GM19324 (cell line): ENCODE measurements around the gene TFAP2D.

ENCODE experiments used
- ATAC-seq: cut with Tn5 transposase; IDR thresholded peaks from one replicate; pipeline ENCODE4 v1.9.1; 2021; ENCODE audit warnings: mild to moderate bottlenecking, moderate library complexity; ENCODE audit not compliant: unreplicated experiment, low FRiP score

Gene TFAP2D

GRCh38 chr6:50718566-50718965, 5.2 kb downstream of the TFAP2D start:
- ATAC-seq: no peak

- ATAC-seq: no peak
Observed at GRCh38 chr6:50720623-50721022, 7.3 kb downstream of the TFAP2D start.

DNA sequence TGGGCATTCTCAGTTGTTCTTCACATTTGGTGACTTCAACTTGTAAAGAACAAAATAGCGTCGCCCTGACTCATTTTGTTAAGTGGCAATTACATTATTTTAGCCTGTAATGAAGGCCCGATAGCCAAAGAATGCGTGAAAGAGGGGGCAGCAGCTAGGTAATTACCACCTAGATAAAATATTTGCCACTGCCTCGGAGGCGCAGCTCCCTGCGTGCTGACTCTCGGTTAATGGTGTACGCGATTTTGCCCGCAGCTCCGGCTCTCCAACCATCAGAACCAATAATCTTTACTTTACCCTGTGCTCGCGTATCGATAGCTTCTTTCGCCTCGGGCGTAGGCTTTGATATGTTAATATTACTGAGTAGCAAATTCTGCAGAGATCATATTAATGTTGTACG, 8.7 kb downstream of the TFAP2D start:
- ATAC-seq: no peak

- no peak for ATAC-seq
Observed at GRCh38 chr6:50722829-50723554, 9.7 kb downstream of the TFAP2D start.

DNA sequence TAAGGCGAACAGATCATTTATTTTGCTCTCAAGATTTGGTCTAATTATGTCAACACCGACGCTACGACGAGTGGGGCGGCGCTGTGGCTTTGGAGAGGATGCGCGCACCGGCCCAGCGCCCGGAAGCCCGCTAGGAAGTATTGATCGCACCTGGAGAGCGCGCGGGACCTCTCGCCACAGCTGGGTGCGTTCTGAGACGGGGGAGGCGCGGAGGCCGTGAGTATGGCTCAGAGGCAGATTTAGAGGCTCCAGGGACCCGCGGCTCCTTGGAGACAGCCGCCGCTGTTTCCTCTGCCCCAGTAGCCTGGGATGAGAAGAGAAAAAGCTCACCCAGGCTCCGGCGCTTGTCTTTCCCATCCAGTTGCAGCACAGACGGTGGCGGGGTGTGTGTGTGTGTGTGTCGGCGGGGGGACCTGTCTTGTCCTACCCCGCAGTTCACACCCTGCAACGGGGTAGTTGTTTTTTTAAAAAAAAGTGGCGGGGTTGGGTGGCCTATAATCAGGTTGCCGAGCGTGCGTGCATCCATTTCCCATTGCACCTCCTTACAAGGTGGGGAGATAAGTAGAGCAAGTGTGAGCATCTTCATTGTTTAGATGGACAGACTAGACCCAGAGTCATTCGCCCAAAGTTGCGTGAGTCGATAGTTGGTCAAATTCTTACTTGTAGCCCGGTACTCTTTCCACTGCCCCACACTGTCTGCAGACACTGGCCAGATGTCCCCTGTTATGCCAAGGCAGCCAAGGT, 11.2 kb downstream of the TFAP2D start:
- no peak for ATAC-seq

DNA sequence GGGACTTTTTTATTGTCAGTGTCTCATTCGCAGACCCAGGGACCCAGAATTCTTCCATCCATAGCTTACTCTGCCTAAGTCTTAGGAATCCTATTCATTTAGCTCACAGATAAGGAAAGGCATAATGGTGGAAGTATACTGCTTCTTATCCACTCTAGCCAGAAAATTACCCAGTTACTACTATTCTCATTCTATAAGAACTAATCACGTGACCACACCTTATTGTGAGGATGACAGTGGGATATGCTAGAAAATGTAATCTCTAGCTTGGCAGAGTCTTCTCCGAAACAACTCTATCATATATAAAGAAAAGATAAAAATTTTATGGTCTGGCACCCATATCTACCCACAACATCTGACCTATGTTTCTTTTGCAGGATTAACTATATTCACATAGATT, 21.2 kb downstream of the TFAP2D start:
- ATAC-seq: no peak

DNA sequence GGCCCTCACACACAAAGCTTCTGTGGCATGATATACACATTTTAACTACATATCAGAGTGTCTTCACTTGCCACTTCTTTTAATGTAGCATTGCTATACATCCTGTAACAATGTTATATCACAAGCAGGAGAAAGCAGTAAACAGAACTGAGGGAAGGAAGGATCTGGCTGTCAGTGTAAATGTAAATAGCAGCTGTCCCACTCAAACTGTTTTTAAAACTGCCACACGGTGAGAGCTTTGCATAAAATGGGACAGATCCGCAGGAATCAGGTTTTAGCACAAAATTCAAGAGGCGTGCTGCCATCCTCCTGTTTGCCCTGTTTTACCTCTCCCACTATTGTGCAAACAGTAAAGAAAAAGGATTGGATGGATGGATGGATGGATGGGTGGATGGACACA, 28.8 kb downstream of the TFAP2D start:
- no peak for ATAC-seq

- no peak for ATAC-seq
Observed at GRCh38 chr6:50744976-50745375, 31.6 kb downstream of the TFAP2D start.

DNA sequence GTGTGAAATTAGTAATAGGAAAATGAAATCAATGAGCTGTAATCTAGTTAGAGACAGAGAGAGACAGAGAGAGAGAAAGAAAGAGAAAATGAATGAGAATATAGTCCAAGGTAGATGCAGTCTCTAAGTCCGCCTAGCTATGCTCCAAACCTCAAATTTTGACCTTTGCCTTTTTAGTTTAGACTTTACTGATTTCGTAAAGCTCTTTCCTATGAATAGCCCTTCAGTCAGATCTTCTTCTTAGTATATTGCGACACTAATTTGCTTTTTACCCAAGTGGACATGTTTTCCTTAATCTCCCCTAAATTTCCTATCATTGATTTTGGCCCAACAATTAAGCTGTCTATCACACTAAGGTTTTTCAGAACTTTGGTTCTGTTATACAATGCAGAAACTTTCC, 49.5 kb downstream of the TFAP2D start:
- ATAC-seq: no peak

GRCh38 chr6:50778696-50779095, 65.4 kb downstream of the TFAP2D start:
- no peak for ATAC-seq

- ATAC-seq: no peak
Observed at GRCh38 chr6:50780382-50780781, 67.1 kb downstream of the TFAP2D start.

- ATAC-seq: no peak
Observed at GRCh38 chr6:50785921-50786320, 72.6 kb downstream of the TFAP2D start.

GRCh38 chr6:50791900-50792508, 78.7 kb downstream of the TFAP2D start:
- peak; percentile 50 for ATAC-seq

- ATAC-seq: no peak
Observed at GRCh38 chr6:50792771-50793170, 79.4 kb downstream of the TFAP2D start.

DNA sequence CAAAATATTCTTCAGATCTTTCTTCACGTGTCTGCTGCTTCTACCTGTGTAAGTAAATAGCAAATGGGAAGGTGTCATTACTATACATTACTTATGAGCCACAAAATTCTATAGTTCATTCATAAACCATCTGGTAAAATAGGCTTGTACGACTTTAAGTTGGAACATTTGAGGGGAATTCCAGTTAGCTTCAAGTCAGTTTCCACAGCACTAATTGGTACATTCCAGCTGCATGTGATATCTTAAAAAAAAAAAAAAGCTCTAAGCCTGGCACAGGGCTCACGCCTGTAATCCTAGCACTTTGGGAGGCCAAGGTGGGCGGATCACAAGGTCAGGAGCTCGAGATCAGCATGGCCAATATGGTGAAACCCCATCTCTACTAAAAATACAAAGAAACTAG, 82.2 kb downstream of the TFAP2D start:
- ATAC-seq: no peak

GRCh38 chr6:50804283-50804682, 91.0 kb downstream of the TFAP2D start:
- no peak for ATAC-seq

DNA sequence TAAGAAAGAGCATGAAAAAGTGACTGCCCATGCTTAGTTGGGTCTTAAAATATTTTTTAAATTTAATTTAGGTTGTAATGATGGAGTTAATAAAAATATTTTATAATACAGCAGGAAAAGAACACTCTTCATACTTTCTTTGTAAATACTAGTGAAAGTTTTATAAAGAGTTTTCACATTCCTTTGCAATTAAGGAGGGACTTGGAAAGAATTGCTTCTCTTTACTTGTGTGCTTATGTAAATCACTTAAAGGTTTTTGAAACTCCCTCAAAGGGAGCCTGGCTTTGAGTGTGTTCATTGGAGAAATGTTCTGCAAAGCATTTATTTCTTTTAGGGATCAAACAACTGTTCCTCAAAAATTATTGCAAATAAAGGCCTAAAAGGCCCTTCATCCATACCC, 93.7 kb downstream of the TFAP2D start:
- no peak for ATAC-seq

DNA sequence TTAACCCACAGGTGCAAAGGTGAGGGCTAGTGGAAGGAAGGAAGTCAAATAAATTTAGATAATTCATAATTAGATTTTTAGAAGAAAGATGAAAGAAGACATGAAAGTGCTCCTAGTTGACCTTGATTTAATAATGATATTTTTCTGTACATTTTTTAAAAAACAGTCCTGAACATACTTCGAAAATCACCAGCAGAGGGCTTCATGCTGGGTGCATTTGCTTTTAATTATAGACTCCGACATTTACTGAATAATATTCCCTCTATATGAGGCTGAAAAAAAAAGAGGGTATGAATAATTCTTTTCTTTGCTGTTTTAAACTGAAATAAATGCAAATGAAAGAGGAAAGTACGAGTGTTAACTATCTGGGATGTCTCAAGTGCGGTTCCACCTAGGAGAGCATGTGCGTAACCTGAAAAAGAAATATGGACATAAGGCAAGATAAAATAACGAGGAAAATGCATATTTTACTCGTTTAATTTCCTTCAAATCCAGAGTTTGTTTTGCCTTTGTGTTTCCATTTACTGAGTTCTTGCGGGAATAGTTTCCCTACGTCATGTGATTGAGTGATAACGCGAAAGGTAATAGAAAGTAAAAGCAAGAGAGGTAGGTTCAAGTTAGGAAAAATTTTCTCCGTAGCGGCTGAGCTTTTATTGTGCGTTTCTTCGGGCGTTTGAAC, 102.2 kb downstream of the TFAP2D start:
- ATAC-seq: peak; percentile 36

GRCh38 chr6:50816115-50816675, 102.9 kb downstream of the TFAP2D start:
- peak; percentile 48 for ATAC-seq

GRCh38 chr6:50816947-50817645, 103.8 kb downstream of the TFAP2D start:
- no peak for ATAC-seq
